Keratinocyte (primary cell): ENCODE results near the gene CC2D2B. TPM values are rescaled to one million over a fixed set of nuclear protein-coding genes. Genes with fewer than 3 reads are reported as not detected.

ENCODE experiments used
- DNase-seq: peaks from one replicate; pipeline ENCODE4 v3.0.0-alpha.2; 2011; ENCODE audit warnings: low read depth, missing footprints, low spot score
- FAIRE-seq: peaks from 2 replicates; lab custom pipeline; 2011; peaks lifted over from hg19 to GRCh38; lab: Jason Lieb, UNC
- H2AFZ ChIP-seq: 2 replicates; pipeline ENCODE4 v1.6.0; 2012; ENCODE audit warnings: low read length, control low read depth, inconsistent platforms; ENCODE audit not compliant: control insufficient read depth
- H3K27ac ChIP-seq: 2 replicates; pipeline ENCODE4 v1.5.1; 2011; ENCODE audit warnings: low read length; ENCODE audit not compliant: control insufficient read depth, insufficient read depth
- H3K27me3 ChIP-seq: 3 replicates; pipeline ENCODE4 v1.6.0; 2011; ENCODE audit warnings: low read length; ENCODE audit not compliant: control insufficient read depth, insufficient read depth; ENCODE audit errors: extremely low read depth
- H3K36me3 ChIP-seq, 2 experiments: 2 replicates in 1 of 2; 3 replicates in 1 of 2; pipeline ENCODE4 v1.5.1; 2011; ENCODE audit warnings: low read length in 2 of 2, mild to moderate bottlenecking in 1 of 2; ENCODE audit not compliant: control insufficient read depth in 2 of 2, insufficient read depth in 2 of 2; ENCODE audit errors: extremely low read depth in 1 of 2
- H3K4me1 ChIP-seq: 3 replicates; pipeline ENCODE4 v1.5.1; 2011; ENCODE audit warnings: low read length; ENCODE audit not compliant: control insufficient read depth, insufficient read depth; ENCODE audit errors: extremely low read depth
- H3K4me2 ChIP-seq: 3 replicates; pipeline ENCODE4 v1.6.0; 2011; ENCODE audit warnings: low read depth, low read length; ENCODE audit not compliant: control insufficient read depth, insufficient read depth; ENCODE audit errors: extremely low read depth
- H3K4me3 ChIP-seq, 3 experiments: fragments of 200-600 bp in 1 of 3; sonication (generic) in 1 of 3; 2 replicates in 2 of 3; 3 replicates in 1 of 3; pipeline ENCODE4 v1.5.1; 2011 to 2016; ENCODE audit warnings: low read length in 3 of 3, mild to moderate bottlenecking in 3 of 3, control low read depth in 2 of 3, inconsistent platforms in 1 of 3, low read depth in 1 of 3, mixed read lengths in 1 of 3, mixed run types in 1 of 3, moderate library complexity in 1 of 3; ENCODE audit not compliant: control insufficient read depth in 2 of 3, insufficient read depth in 2 of 3; ENCODE audit errors: extremely low read depth in 1 of 3
- H3K79me2 ChIP-seq: 2 replicates; pipeline ENCODE4 v1.6.0; 2012; ENCODE audit warnings: low read length; ENCODE audit not compliant: control insufficient read depth, insufficient read depth
- H3K9ac ChIP-seq: 3 replicates; pipeline ENCODE4 v1.6.0; 2011; ENCODE audit warnings: low read length; ENCODE audit not compliant: control insufficient read depth, insufficient read depth; ENCODE audit errors: extremely low read depth
- H3K9me1 ChIP-seq: 3 replicates; pipeline ENCODE4 v1.6.0; 2011; ENCODE audit warnings: low read length; ENCODE audit not compliant: control insufficient read depth, insufficient read depth; ENCODE audit errors: extremely low read depth
- H3K9me3 ChIP-seq: 2 replicates; pipeline ENCODE4 v1.5.1; 2012; ENCODE audit warnings: low read depth, low read length; ENCODE audit not compliant: control insufficient read depth
- H4K20me1 ChIP-seq: 3 replicates; pipeline ENCODE4 v1.6.0; 2011; ENCODE audit warnings: low read length; ENCODE audit not compliant: control insufficient read depth, insufficient read depth; ENCODE audit errors: extremely low read depth
- CTCF ChIP-seq, 3 experiments: IDR thresholded peaks in 1 of 3; conservative IDR thresholded peaks in 1 of 3; optimal IDR thresholded peaks in 1 of 3; 2 replicates in 2 of 3; 3 replicates in 1 of 3; pipeline versions ENCODE3 to v1.5.1; 2011; ENCODE audit warnings: low read length in 3 of 3, mild to moderate bottlenecking in 3 of 3, moderate library complexity in 2 of 3, control low read depth in 1 of 3, inconsistent platforms in 1 of 3; ENCODE audit not compliant: insufficient read depth in 2 of 3; ENCODE audit errors: extremely low read depth in 1 of 3
- EZH2 ChIP-seq: IDR thresholded peaks from one replicate; pipeline ENCODE4 v1.6.1; 2012; ENCODE audit warnings: inconsistent platforms, mild to moderate bottlenecking, low read length, moderate library complexity
- dilution Hi-C: fragments of 300-500 bp; cut with MboI; formaldehyde crosslinking; loops from one replicate; pipeline ENCODE4 v1.7.0; 2020; ENCODE audit warnings: low sequenced_read_pairs; ENCODE audit not compliant: extremely low pct_ligation_motif_present
- polyA plus RNA-seq, 5 experiments: library from polyadenylated mRNA; depleted of rRNA in 3 of 5; stranded (reverse) in 3 of 5; stranded (forward) in 1 of 5; unstranded in 1 of 5; fragments of >200 nt; gene quantifications; 1 replicate in 1 of 5; 2 replicates in 3 of 5; 3 replicates in 1 of 5; pipeline versions ENCODE4 v1.2.1 to v1.2.3, GENCODE V29; 2011 to 2012; ENCODE audit warnings: missing spikeins in 2 of 5, low read depth in 1 of 5, low replicate concordance in 1 of 5

Gene CC2D2B
- polyA plus RNA-seq, 1 donor (not counting 4 experiments of a cell fraction or from before 2014, with no cell fraction given) = 0.10 TPM

GRCh38 chr10:95925033-95925432, 17.3 kb downstream of the CC2D2B start:
- FAIRE-seq = no peak
- no peak overlapping the region for H3K4me2 ChIP-seq
- no peak overlapping the region for H3K4me3 ChIP-seq
- H3K9ac ChIP-seq = no peak overlapping the region
- no peaks in the 10 kb centered on the region for H3K9me1 ChIP-seq
- H3K27ac ChIP-seq = no peak overlapping the region
- H2AFZ ChIP-seq = no peak overlapping the region
- no peaks in the 10 kb centered on the region for H3K27me3 ChIP-seq
- no peaks in the 10 kb centered on the region for H3K9me3 ChIP-seq
- H4K20me1 ChIP-seq = no peaks in the 10 kb centered on the region
- H3K79me2 ChIP-seq = no peaks in the 10 kb centered on the region
- no peak for DNase-seq
- dilution Hi-C loops = no loop called here
- TF ChIP-seq CTCF (optimal IDR thresholded peaks at IDR 0.05 in 1 of 3, IDR thresholded peaks at IDR 0.05 in 1 of 3, conservative IDR thresholded peaks at IDR 0.05 in 1 of 3; ENCODE audit: extremely low read depth in 1 of 3, insufficient read depth in 2 of 3, low read length in 3 of 3) (no peak), EZH2 (no peak)
- H3K36me3 ChIP-seq = no peaks in the 10 kb centered on the region
- H3K4me1 ChIP-seq = no peaks in the 10 kb centered on the region

DNA sequence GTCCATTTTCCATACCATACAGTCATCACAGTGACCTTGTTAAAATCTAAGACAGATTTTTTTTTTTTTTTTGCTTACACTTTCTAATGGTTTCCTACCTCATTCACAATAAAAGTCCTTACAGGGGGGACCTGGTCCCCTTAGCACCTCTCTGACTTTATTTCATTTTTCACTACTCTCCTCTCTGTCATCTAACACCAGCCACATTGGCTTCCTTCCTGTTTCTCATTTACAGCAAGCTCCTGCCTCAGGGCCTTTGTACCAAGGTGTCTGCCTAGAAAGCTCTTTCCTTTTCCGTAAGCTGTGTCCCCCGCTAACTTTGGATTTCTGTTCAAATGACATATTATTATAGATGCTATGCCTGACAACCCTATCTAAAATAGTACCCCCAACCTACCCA, 27.7 kb downstream of the CC2D2B start:
- no peak for TF ChIP-seq EZH2
- TF ChIP-seq CTCF (optimal IDR thresholded peaks at IDR 0.05 in 1 of 3, IDR thresholded peaks at IDR 0.05 in 1 of 3, conservative IDR thresholded peaks at IDR 0.05 in 1 of 3; ENCODE audit: extremely low read depth in 1 of 3, insufficient read depth in 2 of 3, low read length in 3 of 3) = no peak
- no peaks in the 10 kb centered on the region for H3K9me3 ChIP-seq
- FAIRE-seq (no peak), DNase-seq (no peak)
- H2AFZ ChIP-seq = no peak overlapping the region
- no peak overlapping the region for H3K27ac ChIP-seq
- H3K4me1 ChIP-seq = no peaks in the 10 kb centered on the region
- no peak overlapping the region for H3K9ac ChIP-seq
- no peaks in the 10 kb centered on the region for H3K9me1 ChIP-seq
- dilution Hi-C loops = no loop called here
- H3K4me2 ChIP-seq = no peak overlapping the region
- H3K27me3 ChIP-seq = no peaks in the 10 kb centered on the region
- no peaks in the 10 kb centered on the region for H4K20me1 ChIP-seq
- no peak overlapping the region for H3K4me3 ChIP-seq
- no peaks in the 10 kb centered on the region for H3K79me2 ChIP-seq
- H3K36me3 ChIP-seq = no peaks in the 10 kb centered on the region
